MM.1S (cell line): ENCODE data around the gene PLEKHG1.

Experiments used
- EZH2phosphoT487 ChIP-seq: fragments of 300-600 bp; sonication (generic); IDR thresholded peaks from 2 replicates; pipeline ENCODE4 v1.6.1; 2018; ENCODE audit warnings: antibody characterized with exemption, low read length
- TF ChIP-seq, protein P1 (sequence below): fragments of 300-600 bp; sonication (generic); IDR thresholded peaks from 2 replicates; pipeline ENCODE4 v1.5.1; 2016; ENCODE audit warnings: antibody characterized with exemption, low read length, mixed read lengths

DNA sequence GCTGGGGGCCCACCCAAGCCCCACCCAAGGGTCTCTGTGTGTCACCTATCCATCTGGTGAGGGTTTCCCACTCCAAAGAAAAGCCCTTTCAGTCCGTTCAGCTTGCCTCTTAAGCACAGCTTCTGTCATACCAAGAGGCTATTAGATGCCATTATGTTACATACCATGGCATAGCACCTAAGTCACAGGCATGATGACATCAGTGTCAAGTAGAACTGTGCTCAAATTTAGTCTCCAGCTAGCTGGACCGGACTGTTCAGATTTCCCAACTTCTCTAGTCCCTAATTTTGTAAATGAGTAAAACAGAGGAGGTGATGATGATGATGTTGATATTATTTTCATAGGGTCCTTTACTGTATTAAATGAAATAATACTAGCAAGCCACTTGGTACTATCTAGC is 19.2 kb upstream of the PLEKHG1 start:
- TF ChIP-seq, protein P1, sequence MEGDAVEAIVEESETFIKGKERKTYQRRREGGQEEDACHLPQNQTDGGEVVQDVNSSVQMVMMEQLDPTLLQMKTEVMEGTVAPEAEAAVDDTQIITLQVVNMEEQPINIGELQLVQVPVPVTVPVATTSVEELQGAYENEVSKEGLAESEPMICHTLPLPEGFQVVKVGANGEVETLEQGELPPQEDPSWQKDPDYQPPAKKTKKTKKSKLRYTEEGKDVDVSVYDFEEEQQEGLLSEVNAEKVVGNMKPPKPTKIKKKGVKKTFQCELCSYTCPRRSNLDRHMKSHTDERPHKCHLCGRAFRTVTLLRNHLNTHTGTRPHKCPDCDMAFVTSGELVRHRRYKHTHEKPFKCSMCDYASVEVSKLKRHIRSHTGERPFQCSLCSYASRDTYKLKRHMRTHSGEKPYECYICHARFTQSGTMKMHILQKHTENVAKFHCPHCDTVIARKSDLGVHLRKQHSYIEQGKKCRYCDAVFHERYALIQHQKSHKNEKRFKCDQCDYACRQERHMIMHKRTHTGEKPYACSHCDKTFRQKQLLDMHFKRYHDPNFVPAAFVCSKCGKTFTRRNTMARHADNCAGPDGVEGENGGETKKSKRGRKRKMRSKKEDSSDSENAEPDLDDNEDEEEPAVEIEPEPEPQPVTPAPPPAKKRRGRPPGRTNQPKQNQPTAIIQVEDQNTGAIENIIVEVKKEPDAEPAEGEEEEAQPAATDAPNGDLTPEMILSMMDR = no peak
- TF ChIP-seq EZH2phosphoT487 = no peak
